ENCODE results near the gene ABCA9.
"Not testable (repeated sequence)": the region's sequence is repeated elsewhere in the genome, so short reads cannot be mapped to it uniquely, and the experiment has no call there.

The ABCA9 gene, protein sequence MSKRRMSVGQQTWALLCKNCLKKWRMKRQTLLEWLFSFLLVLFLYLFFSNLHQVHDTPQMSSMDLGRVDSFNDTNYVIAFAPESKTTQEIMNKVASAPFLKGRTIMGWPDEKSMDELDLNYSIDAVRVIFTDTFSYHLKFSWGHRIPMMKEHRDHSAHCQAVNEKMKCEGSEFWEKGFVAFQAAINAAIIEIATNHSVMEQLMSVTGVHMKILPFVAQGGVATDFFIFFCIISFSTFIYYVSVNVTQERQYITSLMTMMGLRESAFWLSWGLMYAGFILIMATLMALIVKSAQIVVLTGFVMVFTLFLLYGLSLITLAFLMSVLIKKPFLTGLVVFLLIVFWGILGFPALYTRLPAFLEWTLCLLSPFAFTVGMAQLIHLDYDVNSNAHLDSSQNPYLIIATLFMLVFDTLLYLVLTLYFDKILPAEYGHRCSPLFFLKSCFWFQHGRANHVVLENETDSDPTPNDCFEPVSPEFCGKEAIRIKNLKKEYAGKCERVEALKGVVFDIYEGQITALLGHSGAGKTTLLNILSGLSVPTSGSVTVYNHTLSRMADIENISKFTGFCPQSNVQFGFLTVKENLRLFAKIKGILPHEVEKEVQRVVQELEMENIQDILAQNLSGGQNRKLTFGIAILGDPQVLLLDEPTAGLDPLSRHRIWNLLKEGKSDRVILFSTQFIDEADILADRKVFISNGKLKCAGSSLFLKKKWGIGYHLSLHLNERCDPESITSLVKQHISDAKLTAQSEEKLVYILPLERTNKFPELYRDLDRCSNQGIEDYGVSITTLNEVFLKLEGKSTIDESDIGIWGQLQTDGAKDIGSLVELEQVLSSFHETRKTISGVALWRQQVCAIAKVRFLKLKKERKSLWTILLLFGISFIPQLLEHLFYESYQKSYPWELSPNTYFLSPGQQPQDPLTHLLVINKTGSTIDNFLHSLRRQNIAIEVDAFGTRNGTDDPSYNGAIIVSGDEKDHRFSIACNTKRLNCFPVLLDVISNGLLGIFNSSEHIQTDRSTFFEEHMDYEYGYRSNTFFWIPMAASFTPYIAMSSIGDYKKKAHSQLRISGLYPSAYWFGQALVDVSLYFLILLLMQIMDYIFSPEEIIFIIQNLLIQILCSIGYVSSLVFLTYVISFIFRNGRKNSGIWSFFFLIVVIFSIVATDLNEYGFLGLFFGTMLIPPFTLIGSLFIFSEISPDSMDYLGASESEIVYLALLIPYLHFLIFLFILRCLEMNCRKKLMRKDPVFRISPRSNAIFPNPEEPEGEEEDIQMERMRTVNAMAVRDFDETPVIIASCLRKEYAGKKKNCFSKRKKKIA (N-terminal part only)

DNA sequence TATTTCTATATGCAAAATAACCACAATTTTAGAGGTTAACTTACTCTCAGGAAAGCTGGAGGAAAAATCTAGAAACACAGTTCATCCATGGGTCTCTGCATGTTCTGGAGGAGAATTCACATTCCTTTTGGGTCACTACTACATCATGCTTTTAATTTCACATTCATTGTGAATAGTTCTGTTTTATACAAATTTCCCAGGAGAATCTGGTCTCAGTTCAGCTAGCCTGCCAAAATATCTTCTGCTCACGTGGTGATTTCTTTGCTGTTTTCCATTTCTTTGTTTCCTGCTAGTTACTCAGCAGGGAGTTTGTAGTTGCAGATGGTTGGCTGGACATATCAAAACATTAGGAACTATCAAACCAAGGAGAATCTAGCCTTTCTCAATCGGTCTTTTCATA, at the start of gene ABCA9:
Gene ABCA9, minus strand, starts transcription at position 106 of the 400 bp plus-strand sequence. CDS start 9,801 bp downstream, outside the sequence.
- no peak for DNase-seq

DNA sequence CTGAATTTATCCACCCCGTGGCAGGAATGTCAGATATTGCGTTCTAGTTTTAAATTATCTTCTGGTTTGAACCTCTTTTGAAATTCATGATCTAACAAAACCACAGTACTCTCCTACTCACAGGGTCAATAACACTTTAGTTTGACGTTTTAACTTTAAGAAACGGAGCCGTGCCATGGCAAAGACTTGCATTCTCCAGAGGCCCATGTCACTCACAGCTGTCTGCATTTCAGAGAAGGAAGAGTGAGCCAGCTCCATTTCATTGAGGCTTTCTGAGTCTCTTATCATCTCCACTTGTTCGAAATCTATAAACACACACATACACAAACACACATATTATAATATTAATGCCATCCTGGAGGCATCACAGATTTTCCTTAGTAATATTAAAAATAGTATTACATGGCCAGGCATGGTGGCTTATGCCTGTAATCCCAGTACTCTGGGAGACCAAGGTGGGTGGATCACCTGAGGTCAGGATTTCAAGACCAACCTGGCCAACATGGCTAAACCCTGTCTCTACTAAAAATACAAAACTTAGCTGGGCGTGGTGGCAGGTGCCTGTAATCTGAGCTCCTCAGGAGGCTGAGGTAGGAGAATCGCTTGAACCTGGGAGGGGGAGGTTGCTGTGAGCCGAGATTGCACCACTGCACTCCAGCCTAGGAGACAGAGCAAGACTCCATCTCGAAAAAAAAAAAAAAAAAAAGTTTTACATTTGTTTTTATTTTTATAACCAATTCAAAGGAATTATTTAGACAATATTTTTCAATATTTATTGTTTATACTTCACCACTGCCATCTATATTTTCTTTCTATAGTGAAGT, 45.4 kb upstream of the ABCA9 start:
- DNase-seq: no peak

DNA sequence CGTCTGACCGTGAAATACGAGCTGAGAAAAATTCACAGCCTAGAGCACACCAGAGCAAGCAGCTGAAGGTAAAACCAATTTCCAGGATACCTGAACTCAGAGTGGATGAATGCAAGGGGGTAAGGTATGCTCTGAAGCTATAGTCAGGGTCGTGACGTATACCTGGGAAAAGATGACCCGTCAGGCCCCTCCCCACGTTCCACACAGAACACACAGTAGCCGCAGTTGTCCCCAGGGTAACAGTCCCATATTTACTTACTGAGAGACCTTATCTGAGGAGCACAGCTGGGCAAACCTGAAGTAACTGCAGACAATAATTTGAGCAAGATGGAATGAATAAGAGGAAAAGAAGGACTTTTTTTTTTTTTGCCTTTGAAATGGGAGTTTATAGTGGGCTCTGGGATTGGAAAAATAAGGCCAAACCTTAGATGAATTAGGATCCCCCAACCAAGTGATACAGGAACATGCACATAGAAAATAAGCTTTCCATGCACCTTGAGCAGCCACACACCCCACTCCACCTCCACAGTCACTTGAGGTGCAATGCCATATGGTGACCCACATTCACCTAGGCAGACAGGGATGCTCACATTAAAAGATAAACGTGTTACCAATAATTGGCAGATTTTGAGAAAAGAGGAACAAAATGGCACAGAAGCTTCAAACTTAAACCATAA, 43.0 kb upstream of the ABCA9 start:
- DNase-seq: no peak

DNA sequence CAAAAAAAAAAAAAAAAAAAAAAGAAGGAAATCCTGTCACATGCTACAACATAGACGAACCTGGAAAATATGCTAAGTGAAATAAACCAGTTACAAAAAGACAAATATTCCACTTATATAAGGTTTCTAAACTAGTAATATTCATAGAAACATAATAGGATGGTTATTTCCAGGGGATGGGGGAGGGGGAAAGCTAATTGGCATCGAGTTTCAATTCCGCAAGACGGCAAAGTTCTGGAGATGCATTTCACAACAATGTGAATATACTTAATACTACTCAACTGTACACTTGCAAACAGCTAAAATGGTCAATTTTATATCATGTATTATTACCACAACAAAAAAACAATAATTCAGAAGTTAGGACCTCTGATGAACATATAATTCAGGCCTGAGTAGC, 37.9 kb upstream of the ABCA9 start:
- DNase-seq: no peak

DNA sequence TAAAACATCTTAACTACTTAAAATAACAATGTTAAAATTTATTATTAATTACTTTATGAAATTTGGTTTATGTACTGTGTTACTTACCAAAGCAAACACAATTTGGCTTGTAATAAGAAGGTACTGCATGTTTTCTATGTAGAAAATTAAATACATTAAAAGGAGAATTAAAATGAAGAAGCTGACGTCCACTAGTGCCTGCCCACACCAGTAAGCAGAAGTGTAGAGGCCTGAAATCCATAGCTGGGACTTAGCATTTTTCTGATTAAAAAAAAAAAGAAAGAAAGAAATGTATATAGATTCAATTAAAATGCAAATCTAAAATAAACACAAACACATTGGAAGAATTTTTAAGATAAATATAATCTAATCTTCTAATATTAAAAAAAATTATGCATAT, 35.8 kb upstream of the ABCA9 start:
- DNase-seq: no peak

DNA sequence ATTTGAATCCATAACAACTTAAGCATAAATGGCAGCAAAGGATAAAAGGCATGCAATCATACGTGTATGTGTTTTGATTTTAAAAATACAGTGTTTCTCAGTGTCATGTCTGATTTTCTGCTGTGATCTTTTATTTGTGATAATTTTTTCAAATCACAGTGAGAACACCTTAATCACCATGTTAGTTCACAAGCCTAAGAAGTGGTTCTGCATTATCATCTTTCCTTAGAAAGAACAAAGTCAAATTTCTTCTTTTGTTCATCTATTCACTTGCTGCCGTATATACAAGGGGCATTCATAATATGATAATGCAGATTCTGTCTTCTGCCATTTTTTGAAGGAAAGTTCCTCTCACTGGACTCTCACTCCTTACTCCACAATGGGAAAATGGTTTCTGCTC, 33.3 kb upstream of the ABCA9 start:
- DNase-seq: no peak

DNA sequence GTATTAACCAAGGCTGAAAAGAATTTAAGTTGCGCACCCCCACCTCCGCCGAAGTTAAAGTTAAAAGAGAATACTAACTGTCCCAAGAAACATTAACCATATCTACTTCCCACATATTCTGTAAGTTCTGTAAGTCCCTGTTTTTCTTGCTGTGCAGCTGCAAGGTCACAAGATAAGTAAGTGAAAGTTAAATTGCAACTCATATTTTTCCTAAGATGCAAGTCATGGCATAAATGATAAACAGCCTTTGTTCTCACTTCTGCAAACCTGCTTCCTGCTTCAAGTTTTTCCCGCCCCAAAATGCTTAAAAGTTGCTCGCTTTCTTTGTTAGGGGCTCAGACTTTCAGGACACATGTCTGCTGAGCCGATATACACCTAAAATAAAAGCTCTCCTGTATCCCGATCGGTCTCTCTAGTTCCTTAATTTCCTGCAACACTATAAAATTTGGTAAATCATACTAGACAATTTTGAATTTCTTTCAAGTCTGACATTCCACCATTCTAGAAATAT, 32.6 kb upstream of the ABCA9 start:
- no peak for DNase-seq

DNA sequence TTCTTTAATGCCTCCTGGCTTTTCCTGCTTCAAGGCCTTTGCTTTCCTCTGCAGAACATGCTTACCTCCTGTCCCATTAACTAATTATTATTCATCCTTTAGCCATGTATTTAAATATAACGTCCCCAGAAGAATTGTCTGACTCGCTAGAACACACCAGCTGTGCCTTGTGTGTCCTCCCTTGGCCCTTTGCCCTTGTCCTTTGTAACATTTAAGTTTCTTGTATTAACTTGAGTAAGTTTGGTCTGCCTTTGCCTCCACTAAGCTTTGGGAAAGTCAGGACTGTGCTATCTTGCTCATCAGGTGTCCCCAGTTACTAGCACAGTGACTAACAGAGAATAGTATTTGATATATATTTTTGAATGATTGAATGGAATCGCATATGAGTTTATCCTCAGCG, 29.6 kb upstream of the ABCA9 start:
- no peak for DNase-seq

DNA sequence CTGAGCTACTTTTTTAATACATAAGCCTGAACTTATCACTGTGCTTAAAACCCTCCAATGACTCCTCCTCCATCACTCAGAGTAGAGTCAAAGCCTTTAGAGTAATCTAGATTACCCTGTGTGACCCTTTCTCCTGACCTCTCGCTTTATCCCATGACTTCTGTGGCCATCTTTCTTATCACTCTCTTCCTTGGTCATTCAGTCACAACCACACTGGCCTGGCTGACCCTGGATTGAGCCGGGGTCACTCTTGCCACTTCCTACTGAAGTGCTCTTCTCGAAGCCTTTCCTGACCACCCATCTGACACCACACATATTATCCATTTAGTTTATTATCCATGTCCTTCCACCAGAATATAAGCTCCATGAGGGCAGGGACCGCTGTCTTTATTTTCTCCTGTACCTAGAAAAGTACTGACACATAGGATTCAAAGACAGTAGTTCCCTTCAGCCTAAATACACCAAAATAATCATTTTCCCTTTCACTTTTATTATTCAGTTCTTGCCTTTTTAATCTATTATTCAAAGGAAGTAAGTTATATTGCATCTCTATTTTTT, 28.0 kb upstream of the ABCA9 start:
- no peak for DNase-seq

DNA sequence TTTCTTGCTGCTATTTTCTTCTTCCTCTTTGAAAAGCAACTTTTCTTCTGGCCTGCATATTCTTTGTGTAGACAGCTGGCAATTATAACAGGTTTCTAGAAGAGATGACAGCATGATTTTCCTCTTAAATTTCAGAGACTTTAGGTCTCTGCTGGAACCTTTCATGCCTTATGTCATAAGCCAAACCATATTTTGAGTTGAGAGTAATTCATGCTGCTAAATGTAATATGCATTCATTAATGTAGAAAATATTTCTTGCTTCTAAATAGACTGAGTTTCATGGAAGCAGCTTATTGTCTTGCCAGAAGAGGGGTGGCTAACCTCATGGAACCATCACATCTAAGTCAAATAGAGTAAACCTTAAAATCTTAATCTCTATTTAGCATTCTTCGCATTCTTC, 25.9 kb upstream of the ABCA9 start:
- no peak for DNase-seq

DNA sequence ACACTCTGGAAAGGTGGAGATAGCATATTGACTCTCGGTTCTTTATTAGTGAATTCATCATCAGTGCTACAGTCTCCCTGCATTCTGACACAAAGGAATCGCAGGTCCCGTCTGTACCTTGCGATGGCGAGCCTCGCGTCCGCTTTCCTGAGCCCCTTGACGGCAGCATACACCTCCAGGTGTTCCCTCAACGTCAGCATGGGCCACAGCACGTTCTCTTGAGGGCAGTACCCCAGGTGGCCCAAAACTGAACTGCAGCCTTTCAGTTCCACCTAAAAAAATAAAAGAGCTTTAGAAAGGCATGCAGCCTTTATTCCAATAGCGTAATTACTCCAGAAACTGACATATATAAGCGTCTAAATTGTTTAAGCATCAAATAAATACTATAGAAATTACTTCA, 24.2 kb upstream of the ABCA9 start:
- no peak for DNase-seq

DNA sequence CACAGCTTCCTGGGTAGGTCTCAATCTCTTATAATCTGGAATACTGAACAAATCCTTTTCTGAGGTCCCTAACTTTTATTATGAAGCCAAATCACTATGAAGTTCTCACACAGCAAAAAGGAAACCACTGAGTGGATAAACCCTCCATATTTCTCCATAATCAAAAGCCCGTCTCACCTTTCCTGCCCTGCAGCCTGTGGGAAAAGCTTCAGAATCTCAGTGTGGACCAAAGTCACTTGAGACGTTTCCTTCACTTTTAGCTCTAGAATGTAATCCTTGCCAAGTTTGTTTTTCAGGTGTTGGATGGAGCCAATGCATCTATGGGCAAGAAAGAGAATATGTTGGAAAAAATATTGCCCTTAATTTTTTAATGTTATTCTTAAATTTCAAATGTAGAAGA, 22.0 kb upstream of the ABCA9 start:
- no peak for DNase-seq

DNA sequence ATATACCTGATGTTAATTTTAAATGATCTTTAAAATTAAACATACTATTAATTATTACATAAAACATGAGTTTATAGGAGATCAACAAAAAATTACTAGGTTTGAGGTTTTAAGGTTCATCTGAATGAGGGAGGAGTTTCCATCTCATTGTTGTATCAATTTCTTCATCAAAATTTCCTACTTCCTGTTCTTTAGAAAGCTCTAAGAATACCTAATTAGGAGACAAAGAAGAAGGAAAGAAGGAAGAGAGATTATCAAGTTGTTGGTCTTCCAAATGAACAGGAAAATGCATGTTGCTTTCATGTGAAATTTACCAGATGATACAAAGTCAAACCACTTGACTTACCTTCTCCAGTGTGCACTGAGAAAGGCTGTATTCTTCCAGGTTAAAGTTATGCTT, 18.1 kb upstream of the ABCA9 start:
- DNase-seq: no peak

DNA sequence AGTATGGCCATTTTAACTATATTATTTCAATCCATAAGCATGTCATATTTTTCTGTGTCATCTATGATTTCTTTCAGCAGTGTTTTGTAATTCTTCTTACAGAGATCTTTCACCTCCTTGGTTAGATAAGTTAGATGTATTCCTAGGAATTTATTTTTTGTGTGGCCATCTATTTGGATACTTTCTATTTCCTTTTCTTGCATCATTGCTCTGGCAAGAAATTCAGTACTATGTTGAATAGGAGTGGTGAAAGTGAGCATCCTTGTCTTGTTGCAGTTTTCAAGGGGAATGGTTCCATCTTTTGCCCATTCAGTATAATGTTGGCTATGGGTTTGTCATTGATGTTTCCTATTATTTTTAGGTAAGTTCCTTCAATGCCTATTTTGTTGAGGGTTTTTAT, 15.1 kb upstream of the ABCA9 start:
- DNase-seq: no peak

DNA sequence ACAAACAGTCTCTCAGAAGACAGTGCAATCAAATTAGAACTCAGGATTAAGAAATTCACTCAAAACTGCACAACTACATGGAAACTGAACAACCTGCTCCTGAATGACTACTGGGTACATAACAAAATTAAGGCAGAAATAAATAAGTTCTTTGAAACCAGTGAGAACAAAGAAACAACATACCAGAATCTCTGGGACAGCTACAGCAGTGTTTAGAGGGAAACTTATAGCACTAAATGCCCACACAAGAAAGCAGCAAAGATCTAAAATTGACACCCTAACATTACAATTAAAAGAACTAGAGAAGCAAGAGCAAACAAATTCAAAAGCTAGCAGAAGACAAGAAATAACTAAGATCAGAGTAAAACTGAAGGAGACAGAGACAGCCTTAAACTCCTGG, 12.7 kb upstream of the ABCA9 start:
- not testable (repeated sequence) for DNase-seq

DNA sequence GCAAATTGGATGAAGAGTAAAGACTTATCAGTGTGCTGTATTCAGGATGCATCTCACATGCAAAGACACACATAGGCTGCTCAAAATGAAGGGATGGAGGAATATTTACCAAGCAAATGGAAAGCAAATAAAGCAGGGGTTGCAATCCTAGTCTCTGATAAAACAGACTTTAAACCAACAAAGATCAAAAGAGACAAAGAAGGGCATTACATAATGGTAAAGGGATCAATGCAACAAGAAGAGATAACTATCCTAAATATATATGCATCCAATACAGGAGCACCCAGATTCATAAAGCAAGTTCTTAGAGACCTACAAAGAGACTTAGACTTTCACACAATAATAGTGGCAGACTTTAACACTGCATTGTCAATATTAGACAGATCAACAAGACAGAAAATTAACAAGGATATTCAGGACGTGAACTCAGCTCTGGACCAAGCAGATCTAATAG, 12.1 kb upstream of the ABCA9 start:
- DNase-seq: not testable (repeated sequence)

DNA sequence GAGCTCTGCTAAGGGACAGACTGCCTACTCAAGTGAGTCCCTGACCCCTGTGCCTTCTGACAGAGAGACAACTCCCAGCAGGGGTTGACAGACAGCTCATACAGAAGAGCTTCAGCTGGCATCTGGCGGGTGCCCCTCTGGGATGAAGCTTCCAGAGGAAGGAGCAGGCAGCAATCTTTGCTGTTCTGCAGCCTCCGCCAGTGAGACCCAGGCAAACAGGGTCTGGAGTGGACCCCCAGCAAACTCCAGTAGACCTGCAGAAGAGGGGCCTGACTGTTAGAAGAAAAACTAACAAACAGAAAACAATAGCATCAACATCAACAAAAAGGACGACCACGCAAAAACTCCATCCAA, 10.5 kb upstream of the ABCA9 start:
- DNase-seq: not testable (repeated sequence)

DNA sequence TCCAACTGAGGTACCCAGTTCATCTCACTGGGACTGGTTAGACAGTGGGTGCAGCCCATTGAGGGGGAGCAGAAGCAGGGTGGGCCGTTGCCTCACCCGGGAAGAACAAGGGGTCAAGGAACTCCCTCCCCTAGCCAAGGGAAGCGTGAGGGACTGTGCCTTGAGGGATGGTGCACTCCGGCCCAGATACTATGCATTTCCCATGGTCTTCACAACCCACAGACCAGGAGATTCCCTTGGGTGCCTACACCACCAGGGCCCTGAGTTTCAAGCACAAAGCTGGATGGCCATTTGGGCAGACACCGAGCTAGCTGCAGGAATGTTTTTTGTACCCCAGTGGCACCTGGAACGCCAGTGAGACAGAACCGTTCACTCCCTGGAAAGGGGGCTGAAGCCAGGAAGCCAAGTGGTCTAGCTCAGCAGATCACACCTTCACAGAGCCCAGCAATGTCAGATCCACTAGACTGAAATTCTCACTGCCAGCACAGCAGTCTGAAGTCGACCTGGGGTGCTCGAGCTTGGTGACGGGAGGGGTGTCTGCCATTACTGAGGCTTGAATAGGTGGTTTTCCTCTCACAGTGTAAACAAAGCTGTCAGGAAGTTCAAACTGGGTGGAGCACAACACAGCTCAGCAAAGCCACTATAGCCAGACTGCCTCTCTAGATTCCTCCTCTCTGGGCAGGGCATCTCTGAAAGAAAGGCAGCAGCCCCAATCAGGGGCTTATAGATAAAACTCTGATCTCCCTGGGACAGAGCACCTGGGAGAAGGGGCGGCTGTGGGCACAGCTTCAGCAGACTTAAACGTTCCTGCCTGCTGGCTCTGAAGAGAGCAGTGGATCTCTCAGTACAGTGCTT, 9.9 kb upstream of the ABCA9 start:
- not testable (repeated sequence) for DNase-seq

DNA sequence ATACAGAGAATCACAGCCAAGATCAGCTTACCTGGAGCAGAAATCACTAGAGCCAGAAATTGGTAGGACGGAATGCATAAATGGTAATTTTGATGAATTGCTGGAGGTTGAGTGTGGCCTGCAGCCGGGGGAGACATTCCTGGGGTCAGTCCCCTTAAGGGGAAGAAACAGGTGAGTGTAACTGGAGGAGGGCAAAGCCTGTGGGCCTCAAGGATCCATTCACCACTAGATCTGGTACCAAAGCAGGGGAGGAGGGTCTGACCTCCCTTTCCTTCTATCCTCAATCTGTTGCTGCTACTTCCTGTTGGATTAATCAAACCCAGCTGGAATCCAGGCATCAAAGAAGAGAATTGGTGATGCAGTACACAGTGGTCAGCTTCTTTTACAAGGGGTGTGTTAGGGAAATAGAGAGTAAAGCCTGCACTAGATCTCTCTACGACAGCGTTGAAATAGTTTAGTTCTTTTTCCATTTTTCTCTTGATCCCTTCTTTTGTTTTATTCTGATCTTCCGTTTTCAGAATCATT, 8.6 kb upstream of the ABCA9 start:
- DNase-seq: no peak
